ENCODE data around the gene EFCAB6. TPM values are rescaled to one million over a fixed set of nuclear protein-coding genes. Genes with fewer than 3 reads are reported as not detected.

Gene EFCAB6
- total RNA-seq, 1 experiment from 2014 or later = 0.52 TPM

GRCh38 chr22:43533656-43534428 lies 278.3 kb downstream of the EFCAB6 start:
- Histone ChIP-seq H3K27me3 (ENCODE audit: insufficient read depth, low read length) (peaks cover 30% of the 10 kb centered on the region), H3K9me2 (ENCODE audit: insufficient read depth) (no peaks in the 10 kb centered on the region), H4K20me1 (ENCODE audit: insufficient read depth) (no peaks in the 10 kb centered on the region), H3K36me3 (ENCODE audit: control insufficient read depth in 1 of 2, insufficient read depth in 2 of 2, low read length in 2 of 2) (no peaks in the 10 kb centered on the region), H3K4me1 (ENCODE audit: control insufficient read depth in 1 of 2, insufficient read depth in 2 of 2, low read length in 2 of 2) (no peaks in the 10 kb centered on the region), H2AFZ (ENCODE audit: low read depth, low read length, poor library complexity, severe bottlenecking) (no peak overlapping the region), H3K9ac (ENCODE audit: low read length) (no peak overlapping the region), H3K79me2 (ENCODE audit: insufficient read depth, low read length) (no peaks in the 10 kb centered on the region), H3K4me3 (replicated peaks in 1 of 2; ENCODE audit: low read depth in 1 of 2, low read length in 2 of 2) (no peak overlapping the region), H3K27ac (ENCODE audit: low read depth, low read length) (no peak overlapping the region), H3K9me3 (ENCODE audit: control insufficient read depth in 1 of 2, insufficient read depth in 1 of 2, low read depth in 1 of 2, low read length in 2 of 2) (no peaks in the 10 kb centered on the region), H3K4me2 (ENCODE audit: low read length) (no peak overlapping the region)
- TF ChIP-seq EZH2phosphoT487 (IDR thresholded peaks at IDR 0.05; ENCODE audit: borderline replicate concordance) (no peak), CEBPB (IDR thresholded peaks at IDR 0.05; ENCODE audit: low read depth) (no peak), ATF3 (IDR thresholded peaks at IDR 0.05) (no peak), MAX (IDR thresholded peaks at IDR 0.05) (no peak), CBX3 (IDR thresholded peaks at IDR 0.05; ENCODE audit: low read depth) (no peak), SP1 (IDR thresholded peaks at IDR 0.05; ENCODE audit: low read depth) (no peak), SRF (IDR thresholded peaks at IDR 0.05; ENCODE audit: low read depth) (no peak)
- no TSS peak for BruUV-seq (replicated peaks)
- POLR2A ChIA-PET = no interaction called here
- ATAC-seq (no peak), DNase-seq (ENCODE audit: low read depth, low spot score) (no peak)
- intact Hi-C loops (cut with micrococcal nuclease) = no loop called here
- CTCF ChIA-PET = no interaction called here
- RAD21 ChIA-PET (ENCODE audit: low non-redundant PET in 1 of 2, low total read pairs in 2 of 2, uncharacterized antibody in 2 of 2, unreplicated experiment in 2 of 2) = interaction anchor here in 1 of 2 experiments (0.5 kb wide), 1 partner anchor 70 kb away, joined by 3 read pairs; no protein-coding TSS in a partner anchor

DNA sequence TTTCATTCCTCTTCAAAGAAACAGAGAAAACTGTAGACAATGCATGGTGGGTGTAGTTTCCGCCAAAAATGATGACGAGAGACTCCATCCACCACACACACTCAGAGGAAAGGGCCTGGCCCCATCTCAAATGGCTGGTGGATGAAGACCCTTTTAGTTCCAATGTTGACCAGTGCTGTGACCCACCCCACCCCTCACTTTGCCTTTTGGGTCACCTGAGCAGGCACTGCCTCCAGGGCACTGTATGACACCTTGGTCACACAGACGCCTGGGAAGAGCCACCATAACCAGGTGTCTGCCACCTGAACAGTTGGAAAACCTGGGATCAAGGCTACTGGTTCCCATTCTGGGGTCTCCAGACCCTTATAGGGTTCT lies 279.0 kb downstream of the EFCAB6 start:
- ATAC-seq = no peak
- RAD21 ChIA-PET (ENCODE audit: low non-redundant PET in 1 of 2, low total read pairs in 2 of 2, uncharacterized antibody in 2 of 2, unreplicated experiment in 2 of 2) = no interaction called here
- Histone ChIP-seq H3K27me3 (ENCODE audit: insufficient read depth, low read length) (peaks cover 25% of the 10 kb centered on the region), H3K36me3 (ENCODE audit: control insufficient read depth in 1 of 2, insufficient read depth in 2 of 2, low read length in 2 of 2) (no peaks in the 10 kb centered on the region), H2AFZ (ENCODE audit: low read depth, low read length, poor library complexity, severe bottlenecking) (no peak overlapping the region), H4K20me1 (ENCODE audit: insufficient read depth) (no peaks in the 10 kb centered on the region), H3K4me3 (replicated peaks in 1 of 2; ENCODE audit: low read depth in 1 of 2, low read length in 2 of 2) (no peak overlapping the region), H3K27ac (ENCODE audit: low read depth, low read length) (no peak overlapping the region), H3K9me3 (ENCODE audit: control insufficient read depth in 1 of 2, insufficient read depth in 1 of 2, low read depth in 1 of 2, low read length in 2 of 2) (no peaks in the 10 kb centered on the region), H3K9ac (ENCODE audit: low read length) (no peak overlapping the region), H3K79me2 (ENCODE audit: insufficient read depth, low read length) (no peaks in the 10 kb centered on the region), H3K4me1 (ENCODE audit: control insufficient read depth in 1 of 2, insufficient read depth in 2 of 2, low read length in 2 of 2) (no peaks in the 10 kb centered on the region), H3K4me2 (ENCODE audit: low read length) (no peak overlapping the region), H3K9me2 (ENCODE audit: insufficient read depth) (no peaks in the 10 kb centered on the region)
- no peak for DNase-seq (ENCODE audit: low read depth, low spot score)
- no peak for TF ChIP-seq CEBPB (IDR thresholded peaks at IDR 0.05; ENCODE audit: low read depth)
- no peak for TF ChIP-seq POLR2A (IDR thresholded peaks at IDR 0.05; ENCODE audit: borderline replicate concordance, extremely low read depth, insufficient read depth, insufficient read length)
- no peak for TF ChIP-seq EZH2phosphoT487 (IDR thresholded peaks at IDR 0.05; ENCODE audit: borderline replicate concordance)
- TF ChIP-seq MAX (IDR thresholded peaks at IDR 0.05) = no peak
- no peak for TF ChIP-seq JUND (IDR thresholded peaks at IDR 0.05)
- no peak for TF ChIP-seq ZFX (IDR thresholded peaks at IDR 0.05)
- TF ChIP-seq ELF1 (IDR thresholded peaks at IDR 0.05; ENCODE audit: borderline replicate concordance, low read depth) = no peak
- no peak for TF ChIP-seq YY1 (IDR thresholded peaks at IDR 0.05; ENCODE audit: extremely low read depth, insufficient replicate concordance, low read depth, low read length)
- no peak for TF ChIP-seq FOSL1 (IDR thresholded peaks at IDR 0.05; ENCODE audit: low read depth)
- no peak for TF ChIP-seq EGR1 (IDR thresholded peaks at IDR 0.05; ENCODE audit: low read depth)
- CTCF ChIA-PET = no interaction called here
- POLR2A ChIA-PET = no interaction called here
- no TSS peak for BruUV-seq (replicated peaks)
- intact Hi-C loops (cut with micrococcal nuclease) = no loop called here
